OCI-LY1 (cell line): Measurements from ENCODE around the gene ANKUB1.

Experiments
- EZH2 ChIP-seq: fragments of 200-600 bp; sonication (generic), shearing (Covaris generic); IDR thresholded peaks from 2 replicates; pipeline ENCODE4 v1.8.0; 2017; ENCODE audit warnings: borderline replicate concordance, mixed run types, mild to moderate bottlenecking, antibody characterized with exemption, low read length, moderate library complexity, mixed read lengths
- TF ChIP-seq, protein P1 (sequence below): fragments of 200-600 bp; sonication (generic), shearing (Covaris generic); IDR thresholded peaks from 2 replicates; pipeline ENCODE4 v1.5.1; 2017; ENCODE audit warnings: mild to moderate bottlenecking, antibody characterized with exemption, low read length, moderate library complexity, mixed read lengths

DNA sequence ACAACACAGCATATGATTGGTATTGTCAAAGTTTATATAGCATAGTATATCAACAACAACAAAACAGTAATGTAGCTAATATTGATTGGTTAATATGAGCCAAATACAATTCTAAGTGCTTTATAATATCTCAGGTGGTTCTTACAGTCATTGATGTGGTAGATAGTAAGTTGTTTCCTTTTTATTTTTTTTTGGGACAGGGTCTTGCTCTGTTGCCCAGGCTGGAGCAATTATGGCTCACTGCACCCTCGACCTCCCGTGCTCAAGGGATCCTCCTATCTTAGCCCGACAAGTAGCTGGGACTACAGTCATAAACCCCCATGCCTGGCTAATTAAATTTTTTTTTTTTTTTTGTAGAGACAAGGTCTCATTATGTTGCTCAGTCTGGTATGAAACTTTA, 23.4 kb upstream of the ANKUB1 start:
- TF ChIP-seq, protein P1, sequence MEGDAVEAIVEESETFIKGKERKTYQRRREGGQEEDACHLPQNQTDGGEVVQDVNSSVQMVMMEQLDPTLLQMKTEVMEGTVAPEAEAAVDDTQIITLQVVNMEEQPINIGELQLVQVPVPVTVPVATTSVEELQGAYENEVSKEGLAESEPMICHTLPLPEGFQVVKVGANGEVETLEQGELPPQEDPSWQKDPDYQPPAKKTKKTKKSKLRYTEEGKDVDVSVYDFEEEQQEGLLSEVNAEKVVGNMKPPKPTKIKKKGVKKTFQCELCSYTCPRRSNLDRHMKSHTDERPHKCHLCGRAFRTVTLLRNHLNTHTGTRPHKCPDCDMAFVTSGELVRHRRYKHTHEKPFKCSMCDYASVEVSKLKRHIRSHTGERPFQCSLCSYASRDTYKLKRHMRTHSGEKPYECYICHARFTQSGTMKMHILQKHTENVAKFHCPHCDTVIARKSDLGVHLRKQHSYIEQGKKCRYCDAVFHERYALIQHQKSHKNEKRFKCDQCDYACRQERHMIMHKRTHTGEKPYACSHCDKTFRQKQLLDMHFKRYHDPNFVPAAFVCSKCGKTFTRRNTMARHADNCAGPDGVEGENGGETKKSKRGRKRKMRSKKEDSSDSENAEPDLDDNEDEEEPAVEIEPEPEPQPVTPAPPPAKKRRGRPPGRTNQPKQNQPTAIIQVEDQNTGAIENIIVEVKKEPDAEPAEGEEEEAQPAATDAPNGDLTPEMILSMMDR: no peak
- no peak for TF ChIP-seq EZH2
